Heart left ventricle (tissue), 13 donors: ENCODE data around the gene CBX7.

ENCODE experiments used
- POLR2A ChIP-seq, 2 donors: fragments of 450-650 bp; IDR thresholded peaks; one replicate each; pipeline ENCODE4 v1.6.1; 2017; ENCODE audit warnings: antibody characterized with exemption in 2 of 2, mild to moderate bottlenecking in 2 of 2, moderate library complexity in 2 of 2
- TF ChIP-seq, protein P1 (sequence below), 12 donors: fragments of 200-600 bp; sonication (generic) in 4 of 12; IDR thresholded peaks; one replicate each; pipeline versions ENCODE4 v1.5.0 to v1.8.0; 2018 to 2022; ENCODE audit warnings: antibody characterized with exemption in 12 of 12, mild to moderate bottlenecking in 5 of 12
- donor health status: ischemic (EF 13 %, LVEDD 7.1; RV severe dilation, severe dysfunction).
- donor health status: DM: no; HTN: yes; CAD: no.
- donor health status: DM: no; HTN: no; CAD: no.
- donor health status: ischemic (EF 25% LVEDD 6.9; RV normal size, moderate dysfunction).
- donor health status: ischemic (EF 25% LVEDD 5.7; RV mildly dilated, moderate dysfunction).
- donor health status: ischemic (EF 35%, LVEDD 5.7; RV mildly dilated, moderate dysfunction).
- donor health status: nonischemic (EF 11% LVEDD 7.7; RV severe dilation, severe dysfunction).
- donor health status: DM: yes; HTN: yes; CAD: no.
- donor health status: PGD.
- donor health status: ischemic (EF 29% LVEDD 5.4; RV normal size, mild dysfunction).
- donor health status: nonischemic (EF 23%, LVEDD 6.1; RV moderate dilation, normal function).

DNA sequence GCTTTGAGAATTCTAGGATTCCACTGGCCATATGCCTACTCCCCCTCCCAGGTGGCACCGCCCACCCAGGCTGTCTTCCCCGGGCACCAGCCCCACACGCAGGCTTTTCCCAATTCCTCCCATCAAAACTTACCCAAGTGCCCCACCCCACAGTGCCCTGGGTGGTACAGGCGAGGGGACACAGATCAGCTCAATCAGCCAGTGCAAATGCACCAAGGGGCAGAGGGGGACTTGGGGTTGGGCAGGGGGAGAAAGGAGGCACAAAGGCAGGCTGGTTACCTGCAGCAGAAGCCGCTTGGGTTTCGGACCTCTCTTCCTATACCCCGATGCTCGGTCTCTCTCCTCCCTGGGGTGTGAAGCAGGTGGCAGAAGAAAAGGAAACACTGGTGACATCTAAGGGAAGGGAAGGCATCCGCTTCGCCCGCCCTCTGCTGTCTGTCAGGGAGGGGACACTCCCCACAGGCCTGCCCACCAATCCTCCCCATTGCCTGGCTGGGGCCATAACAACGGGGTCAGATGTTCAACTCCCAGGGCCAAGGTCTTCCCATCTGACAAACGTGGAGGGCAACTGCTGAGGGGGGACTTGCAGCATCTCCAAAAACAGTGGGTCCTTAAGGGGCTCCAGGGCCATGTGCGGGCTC lies 14.0 kb downstream of the CBX7 start:
- TF ChIP-seq, protein P1, sequence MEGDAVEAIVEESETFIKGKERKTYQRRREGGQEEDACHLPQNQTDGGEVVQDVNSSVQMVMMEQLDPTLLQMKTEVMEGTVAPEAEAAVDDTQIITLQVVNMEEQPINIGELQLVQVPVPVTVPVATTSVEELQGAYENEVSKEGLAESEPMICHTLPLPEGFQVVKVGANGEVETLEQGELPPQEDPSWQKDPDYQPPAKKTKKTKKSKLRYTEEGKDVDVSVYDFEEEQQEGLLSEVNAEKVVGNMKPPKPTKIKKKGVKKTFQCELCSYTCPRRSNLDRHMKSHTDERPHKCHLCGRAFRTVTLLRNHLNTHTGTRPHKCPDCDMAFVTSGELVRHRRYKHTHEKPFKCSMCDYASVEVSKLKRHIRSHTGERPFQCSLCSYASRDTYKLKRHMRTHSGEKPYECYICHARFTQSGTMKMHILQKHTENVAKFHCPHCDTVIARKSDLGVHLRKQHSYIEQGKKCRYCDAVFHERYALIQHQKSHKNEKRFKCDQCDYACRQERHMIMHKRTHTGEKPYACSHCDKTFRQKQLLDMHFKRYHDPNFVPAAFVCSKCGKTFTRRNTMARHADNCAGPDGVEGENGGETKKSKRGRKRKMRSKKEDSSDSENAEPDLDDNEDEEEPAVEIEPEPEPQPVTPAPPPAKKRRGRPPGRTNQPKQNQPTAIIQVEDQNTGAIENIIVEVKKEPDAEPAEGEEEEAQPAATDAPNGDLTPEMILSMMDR (IDR thresholded peaks at IDR 0.05) = no peak
- TF ChIP-seq POLR2A (IDR thresholded peaks at IDR 0.05) = no peak
